ENCODE data around the gene RNF181.

- TF ChIP-seq, protein P1, sequence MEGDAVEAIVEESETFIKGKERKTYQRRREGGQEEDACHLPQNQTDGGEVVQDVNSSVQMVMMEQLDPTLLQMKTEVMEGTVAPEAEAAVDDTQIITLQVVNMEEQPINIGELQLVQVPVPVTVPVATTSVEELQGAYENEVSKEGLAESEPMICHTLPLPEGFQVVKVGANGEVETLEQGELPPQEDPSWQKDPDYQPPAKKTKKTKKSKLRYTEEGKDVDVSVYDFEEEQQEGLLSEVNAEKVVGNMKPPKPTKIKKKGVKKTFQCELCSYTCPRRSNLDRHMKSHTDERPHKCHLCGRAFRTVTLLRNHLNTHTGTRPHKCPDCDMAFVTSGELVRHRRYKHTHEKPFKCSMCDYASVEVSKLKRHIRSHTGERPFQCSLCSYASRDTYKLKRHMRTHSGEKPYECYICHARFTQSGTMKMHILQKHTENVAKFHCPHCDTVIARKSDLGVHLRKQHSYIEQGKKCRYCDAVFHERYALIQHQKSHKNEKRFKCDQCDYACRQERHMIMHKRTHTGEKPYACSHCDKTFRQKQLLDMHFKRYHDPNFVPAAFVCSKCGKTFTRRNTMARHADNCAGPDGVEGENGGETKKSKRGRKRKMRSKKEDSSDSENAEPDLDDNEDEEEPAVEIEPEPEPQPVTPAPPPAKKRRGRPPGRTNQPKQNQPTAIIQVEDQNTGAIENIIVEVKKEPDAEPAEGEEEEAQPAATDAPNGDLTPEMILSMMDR (conservative IDR thresholded peaks at IDR 0.05 in 1 of 2, IDR thresholded peaks at IDR 0.05 in 1 of 2; ENCODE audit: extremely low read depth in 1 of 2, insufficient read depth in 1 of 2, low read depth in 1 of 2, low read length in 2 of 2), result no peak
- TF ChIP-seq EZH2 (IDR thresholded peaks at IDR 0.05; ENCODE audit: borderline replicate concordance, low read length), result no peak
These were observed 10.0 kb downstream of the RNF181 start for GRCh38 chr2:85605406-85606115.

Data from mammary epithelial cell (primary cell).